Stimulated activated CD4-positive, alpha-beta T cell treated with anti-CD3 and anti-CD28 coated beads, TNF-alpha, amount 100 ng/mL, for 48 hours (primary cell): Measurements from ENCODE around the gene RCOR1.
A peak's percentile ranks its signal among the peaks of the same experiment; 100 is the strongest.
"Not testable (repeated sequence)": the region's sequence is repeated elsewhere in the genome, so short reads cannot be mapped to it uniquely, and the experiment has no call there.

ENCODE experiments used
- DNase-seq, 3 donors: peaks; one replicate each; pipeline ENCODE4 v3.0.0-alpha.2; 2020; ENCODE audit warnings: low read depth in 3 of 3

Gene RCOR1

GRCh38 chr14:102750376-102750775 lies 157.9 kb downstream of the RCOR1 start:
- no peak for DNase-seq

GRCh38 chr14:102751088-102751487 lies 158.6 kb downstream of the RCOR1 start:
- DNase-seq, result no peak

DNA sequence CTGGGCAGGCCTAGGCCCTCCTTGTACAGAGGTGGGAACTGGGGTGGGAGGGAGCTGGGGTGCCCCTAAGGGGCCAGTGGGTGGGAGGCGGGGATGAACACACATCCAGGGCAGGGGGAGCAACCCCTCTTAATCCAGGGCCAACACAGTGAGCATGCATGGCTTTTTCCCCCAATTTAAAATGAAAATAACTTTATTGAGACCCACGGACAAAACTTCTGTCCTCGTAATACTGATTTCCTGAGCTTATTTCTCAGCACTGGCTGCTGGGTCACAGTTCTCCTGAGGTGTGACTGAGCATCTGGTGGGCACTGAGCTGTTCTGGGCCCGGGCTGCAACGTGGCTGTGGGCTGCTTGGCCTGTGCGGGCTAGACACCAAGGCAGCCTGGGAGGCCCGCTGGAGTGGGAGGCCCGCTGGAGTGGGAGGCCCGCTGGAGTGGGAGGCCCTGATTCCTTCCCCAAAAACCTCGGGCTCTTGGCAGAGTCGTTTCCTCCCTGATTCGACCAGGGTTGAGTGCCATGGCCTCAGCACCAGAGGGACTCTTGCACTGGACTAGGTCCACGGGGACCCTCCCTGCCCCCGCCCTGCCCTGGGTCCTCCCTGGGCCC lies 159.9 kb downstream of the RCOR1 start:
- DNase-seq, result no peak

DNA sequence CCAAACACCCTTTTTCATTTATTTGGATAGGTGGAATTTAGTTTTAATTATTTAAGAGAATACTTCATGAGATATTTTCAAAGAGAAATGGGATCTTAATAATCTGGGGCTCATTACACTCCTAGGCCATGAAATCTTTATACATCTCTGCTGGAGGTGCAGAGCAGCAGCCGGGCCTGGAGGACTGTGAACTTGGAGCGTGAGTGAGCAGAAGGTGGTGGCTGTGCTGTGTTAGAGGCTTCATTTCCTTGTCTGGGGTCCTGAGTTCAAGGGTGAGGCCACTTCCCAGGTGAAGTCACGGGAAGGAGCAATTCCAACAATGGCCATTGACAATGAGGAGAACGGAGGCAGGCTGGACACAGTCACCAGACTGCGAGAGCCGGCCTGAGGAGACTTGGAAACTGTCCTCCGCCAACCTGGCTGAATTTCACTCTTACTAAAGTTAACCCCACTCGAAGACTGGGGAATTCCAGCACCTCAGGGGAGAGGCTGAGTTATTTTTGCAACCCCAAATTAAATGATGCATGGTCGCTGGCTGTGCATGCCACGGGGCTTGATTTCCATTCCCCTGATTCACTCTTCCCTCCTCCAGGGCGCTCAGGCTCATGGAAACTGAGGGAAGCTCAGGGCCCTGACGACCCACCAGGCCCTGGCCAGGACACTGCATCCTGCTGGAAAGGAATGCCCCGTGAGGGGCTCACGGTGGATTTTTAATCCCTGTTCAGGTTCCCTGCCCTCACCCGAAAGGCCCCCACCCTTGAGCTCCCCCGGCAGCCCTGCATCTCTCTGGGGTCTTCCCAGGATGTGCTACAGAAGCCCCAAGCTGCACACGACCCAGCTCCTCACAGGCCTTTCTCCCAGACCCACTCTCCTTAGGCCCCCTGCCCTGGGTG lies 162.2 kb downstream of the RCOR1 start:
- no peak for DNase-seq

DNA sequence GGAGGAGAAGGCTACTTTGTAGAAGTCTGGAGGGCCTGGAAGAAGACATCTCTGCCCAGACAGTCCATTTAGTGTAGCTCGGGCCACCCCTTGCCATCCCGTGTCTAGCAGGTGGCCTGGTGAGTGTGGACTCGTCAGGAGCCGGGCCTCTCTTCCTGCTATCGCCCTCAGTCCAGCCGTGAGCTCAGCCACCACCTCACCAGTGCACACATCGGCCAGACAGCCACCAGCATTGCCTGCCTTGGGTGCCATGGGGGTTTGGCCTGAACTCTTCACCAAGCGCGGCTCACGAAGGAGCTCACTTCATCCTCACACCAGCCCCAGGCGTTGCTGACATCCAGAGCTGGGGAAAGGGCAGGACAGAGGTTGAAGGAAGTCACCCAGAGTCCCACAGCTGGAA lies 165.2 kb downstream of the RCOR1 start:
- no peak for DNase-seq

GRCh38 chr14:102758087-102758486 lies 165.6 kb downstream of the RCOR1 start:
- DNase-seq, result no peak

DNA sequence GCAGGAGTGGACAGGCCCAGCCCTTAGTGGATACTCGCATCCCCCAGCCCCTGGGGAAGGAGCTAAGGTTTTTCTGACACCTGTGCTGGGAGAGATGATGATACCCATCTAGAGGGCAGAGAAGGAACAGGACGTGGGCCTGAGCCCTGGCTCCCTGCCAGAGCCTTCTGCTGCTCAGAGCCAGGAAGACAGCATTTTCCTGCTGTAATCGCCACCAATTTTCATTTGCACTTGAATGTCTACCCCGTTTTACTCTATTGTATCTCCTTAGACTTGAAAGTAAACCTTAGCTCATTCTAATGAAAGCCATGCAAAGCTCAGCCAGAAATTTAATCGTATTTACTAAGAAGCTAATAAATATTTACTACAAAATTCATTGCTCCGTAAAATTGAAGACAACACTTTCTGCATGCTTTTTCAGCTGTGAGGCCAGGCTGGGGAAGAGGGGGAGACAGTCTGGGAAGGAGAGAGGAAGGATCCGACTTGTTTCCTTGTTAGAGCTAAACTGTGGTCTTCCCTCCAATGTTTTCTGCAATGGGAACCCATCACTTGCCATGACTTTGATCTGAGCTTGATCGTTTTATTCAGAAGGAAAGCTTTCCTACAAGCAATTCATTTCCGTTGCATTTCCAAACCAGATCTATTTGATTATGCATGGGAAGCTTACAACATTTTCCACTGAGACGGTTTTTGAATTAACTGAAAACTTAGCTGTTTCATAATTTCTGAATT lies 167.2 kb downstream of the RCOR1 start:
- DNase-seq, result no peak

DNA sequence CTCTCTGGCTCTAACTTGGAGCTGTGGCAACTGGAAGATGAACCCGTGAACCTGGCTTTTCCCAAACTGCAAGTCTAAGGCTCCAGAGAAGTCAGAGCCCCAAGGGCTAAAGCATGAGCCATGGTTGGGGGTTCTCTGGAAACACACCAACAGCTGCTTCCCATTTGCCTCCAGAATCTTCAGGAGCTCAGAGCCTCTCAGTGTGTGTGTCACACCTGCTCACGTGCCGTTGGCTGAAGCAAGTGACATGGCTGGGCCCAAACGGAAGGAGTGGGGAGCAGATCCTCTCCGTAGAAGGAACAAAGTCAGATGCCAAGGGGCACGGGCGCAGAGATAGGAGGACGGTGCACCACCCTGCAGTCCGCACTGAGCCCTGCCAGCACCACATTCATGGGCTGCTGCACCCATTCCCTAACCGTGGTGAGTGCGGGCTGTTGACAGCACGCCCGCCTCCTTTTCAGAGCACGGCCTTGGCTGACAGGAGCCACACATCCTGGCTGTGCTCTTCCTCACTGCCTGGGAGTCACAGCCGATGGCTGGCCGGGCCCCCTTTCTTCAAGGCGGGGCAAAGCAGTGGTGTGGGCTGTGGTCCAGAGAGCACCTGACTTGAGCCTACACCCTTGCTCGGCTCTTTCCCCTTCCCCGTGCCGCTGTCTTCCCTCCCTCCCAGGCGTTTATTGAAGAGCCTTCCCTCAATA lies 168.2 kb downstream of the RCOR1 start:
- DNase-seq, result no peak

DNA sequence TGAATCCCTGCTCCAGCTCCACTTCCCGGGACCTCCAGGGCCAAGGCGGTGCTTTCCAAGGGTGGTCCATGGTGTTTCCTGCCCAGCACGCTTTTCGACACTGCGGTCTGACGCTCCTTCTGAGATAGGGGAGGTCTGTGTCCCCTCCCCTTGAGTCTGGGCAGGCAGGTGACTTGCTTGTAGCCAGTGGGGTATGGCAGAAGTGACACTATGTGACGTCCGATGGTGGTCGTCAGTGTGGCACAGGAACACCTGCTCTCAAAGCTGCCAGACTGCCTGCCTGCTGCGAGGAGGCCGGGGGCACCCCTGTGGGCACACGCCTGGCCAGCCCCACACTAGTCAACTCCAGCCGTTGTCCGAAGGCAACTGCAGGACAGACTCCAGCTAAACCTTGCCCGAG lies 168.8 kb downstream of the RCOR1 start:
- no peak for DNase-seq

- DNase-seq, result no peak
These were observed 171.8 kb downstream of the RCOR1 start for GRCh38 chr14:102764220-102764671.

DNA sequence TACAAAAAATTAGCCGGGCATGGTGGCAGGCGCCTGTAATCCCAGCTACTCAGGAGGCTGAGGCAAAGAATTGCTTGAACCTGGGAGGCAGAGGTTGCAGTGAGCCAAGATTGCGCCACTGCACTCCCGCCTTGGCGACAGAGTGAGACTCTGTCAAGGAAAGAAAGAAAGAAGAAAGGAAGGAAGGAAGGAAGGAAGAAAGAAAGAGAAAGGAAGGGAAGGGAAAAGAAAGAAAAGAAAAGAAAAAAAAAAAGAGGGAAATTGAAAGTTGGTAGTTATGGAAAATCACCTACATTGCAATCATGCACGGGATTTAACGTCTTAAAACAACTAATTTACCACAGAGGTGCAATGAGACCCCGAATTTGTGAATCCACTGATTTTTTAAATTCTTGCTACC lies 173.3 kb downstream of the RCOR1 start:
- not testable (repeated sequence) for DNase-seq

- no peak for DNase-seq
These were observed 176.0 kb downstream of the RCOR1 start for GRCh38 chr14:102768223-102769048.

DNA sequence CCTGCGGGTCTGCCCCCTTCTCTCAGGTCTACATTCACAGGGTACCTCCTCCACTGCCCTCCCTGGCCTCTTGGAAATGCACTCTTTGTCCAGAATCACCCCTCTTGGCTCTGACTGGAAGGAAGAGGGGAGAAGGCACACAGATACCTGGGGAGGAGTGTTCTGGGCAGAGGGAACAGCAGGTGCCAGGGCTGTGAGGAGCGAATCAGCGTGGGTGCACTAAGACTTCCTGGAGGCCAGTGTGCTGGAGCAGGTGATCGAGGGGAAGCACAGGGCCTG lies 176.5 kb downstream of the RCOR1 start:
- no peak for DNase-seq

DNA sequence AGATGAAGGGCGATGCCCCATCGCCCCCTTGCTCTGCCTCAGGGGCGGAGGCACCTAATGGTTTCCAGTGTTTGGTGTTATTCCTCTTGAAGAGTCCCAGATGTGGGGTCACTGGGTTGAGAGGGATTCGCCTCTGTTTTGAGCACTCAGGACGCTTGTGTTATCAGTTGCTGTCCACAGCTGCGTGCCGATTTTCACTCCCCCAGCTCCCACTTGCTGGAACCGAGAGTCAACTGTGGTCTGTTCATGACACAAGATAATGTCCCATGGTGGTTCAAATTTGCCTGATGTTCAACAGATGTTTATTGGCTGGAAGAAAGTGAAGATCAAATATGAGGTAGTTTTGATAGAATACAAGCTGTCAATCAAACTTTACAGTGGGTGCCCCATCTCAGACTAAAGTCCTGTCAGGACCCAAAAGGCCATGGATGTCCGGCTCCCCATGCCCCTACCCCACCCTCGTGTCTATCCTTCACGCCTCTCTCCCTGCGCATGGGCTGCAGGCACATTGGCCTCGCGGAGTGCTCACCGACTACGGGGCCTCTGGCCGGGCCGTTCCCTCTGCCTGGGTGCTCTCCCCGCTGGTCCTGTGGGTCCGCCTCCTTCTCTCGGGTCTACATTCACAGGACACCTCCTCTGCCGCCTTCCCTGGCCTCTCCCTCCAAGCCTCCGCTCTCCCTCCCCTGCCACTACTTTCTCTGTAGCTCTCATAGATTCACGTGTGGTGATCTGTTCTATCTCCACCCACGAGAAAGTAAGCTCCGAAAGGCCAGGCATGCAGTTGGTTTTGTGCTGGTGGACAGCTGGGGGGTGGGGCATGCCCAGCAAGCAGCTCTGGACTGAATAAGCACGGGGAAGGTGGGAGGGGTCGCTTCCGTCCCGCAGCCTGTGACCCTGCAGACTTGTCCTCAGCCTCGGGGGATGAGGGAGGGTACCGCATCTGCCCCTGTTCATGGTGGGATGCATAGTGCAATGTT lies 178.0 kb downstream of the RCOR1 start:
- DNase-seq, result no peak

- no peak for DNase-seq
These were observed 178.7 kb downstream of the RCOR1 start for GRCh38 chr14:102771144-102771543.

- DNase-seq, result no peak
These were observed 180.5 kb downstream of the RCOR1 start for GRCh38 chr14:102772781-102773570.

DNA sequence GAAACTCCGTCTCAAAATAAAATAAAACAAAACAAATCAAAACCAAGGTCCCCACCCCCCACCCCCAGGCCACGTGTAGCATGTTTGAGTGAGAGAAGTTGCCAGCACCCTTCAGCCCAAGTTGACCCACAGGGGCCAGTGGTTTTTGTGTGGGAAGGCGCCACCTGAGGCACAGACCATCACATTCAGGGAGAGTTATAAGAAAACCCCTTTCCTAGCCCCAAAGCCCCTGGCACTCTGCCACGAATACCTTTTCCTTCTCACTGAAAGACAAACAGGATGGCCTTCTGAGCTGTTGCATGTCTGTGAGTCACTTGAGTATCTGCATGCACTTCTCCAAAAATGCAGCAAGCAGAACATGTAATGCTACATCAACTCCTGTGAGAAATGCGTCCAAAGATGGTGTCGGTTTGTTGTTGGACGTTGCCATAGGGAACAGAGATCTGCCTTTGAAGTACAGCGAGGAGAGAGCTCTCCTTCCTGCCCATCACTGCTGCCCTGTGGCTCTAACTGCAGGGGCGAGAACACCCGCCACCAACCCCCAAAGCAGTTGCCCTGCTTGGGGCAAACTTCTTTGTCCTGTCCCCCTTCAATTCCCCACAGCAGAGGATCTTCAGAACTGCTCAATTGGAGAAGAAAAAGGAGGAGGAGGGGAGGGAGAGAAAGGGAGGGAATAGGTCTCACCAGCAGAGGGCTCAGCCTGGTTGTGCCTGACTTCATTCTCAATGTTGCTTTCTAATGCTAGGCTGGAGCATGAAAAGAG lies 182.1 kb downstream of the RCOR1 start:
- DNase-seq, result peak in 2 of 3 donors; percentile 26 to 48
